ENCODE measurements around the gene IRX5.

GRCh38 chr16:54945063-54945462 lies 14.4 kb downstream of the IRX5 start:
- no peak for TF ChIP-seq CREB5 (CRISPR knock-in tag; IDR thresholded peaks at IDR 0.05; ENCODE audit: low read depth)
- TF ChIP-seq ZFP30 (CRISPR knock-in tag; IDR thresholded peaks at IDR 0.05): no peak
- TF ChIP-seq PATZ1 (CRISPR knock-in tag; IDR thresholded peaks at IDR 0.05; ENCODE audit: borderline replicate concordance): no peak
- TF ChIP-seq TOX (CRISPR knock-in tag; IDR thresholded peaks at IDR 0.05; ENCODE audit: borderline replicate concordance): no peak
- TF ChIP-seq OSR1 (CRISPR knock-in tag; IDR thresholded peaks at IDR 0.05): no peak
- TF ChIP-seq TSHZ2 (CRISPR knock-in tag; IDR thresholded peaks at IDR 0.05): no peak
